NB4 (cell line): ENCODE measurements around the gene KCNK13.

Experiments
- CTCF ChIP-seq: IDR thresholded peaks from one replicate; pipeline ENCODE4 v1.5.1; 2012; ENCODE audit warnings: low read depth, low read length
- POLR2A ChIP-seq: IDR thresholded peaks from 2 replicates; pipeline ENCODE4 v1.6.1; 2011; ENCODE audit warnings: mild to moderate bottlenecking; ENCODE audit not compliant: insufficient read length; ENCODE audit errors: extremely low read depth

GRCh38 chr14:90153429-90153828 is 91.6 kb downstream of the KCNK13 start:
- TF ChIP-seq CTCF (no peak), POLR2A (no peak)
